Subcutaneous abdominal adipose tissue (tissue), 5 donors: ENCODE data around the gene CCDC60.

ENCODE experiments used
- H3K27ac ChIP-seq: one replicate; pipeline ENCODE4 v1.7.0; 2013; ENCODE audit warnings: low read depth, mild to moderate bottlenecking, inconsistent platforms, low read length, moderate library complexity
- H3K27me3 ChIP-seq, 5 donors: one replicate each; pipeline ENCODE4 v1.7.0; 2013; ENCODE audit warnings: low read length in 5 of 5, inconsistent platforms in 1 of 5; ENCODE audit not compliant: control insufficient read depth in 5 of 5, insufficient read depth in 4 of 5
- H3K36me3 ChIP-seq, 5 donors: one replicate each; pipeline ENCODE4 v1.7.0; 2013; ENCODE audit warnings: low read length in 5 of 5; ENCODE audit not compliant: control insufficient read depth in 5 of 5, insufficient read depth in 5 of 5
- H3K4me1 ChIP-seq, 5 donors: one replicate each; pipeline ENCODE4 v1.7.0; 2013; ENCODE audit warnings: low read length in 5 of 5, mild to moderate bottlenecking in 3 of 5, moderate library complexity in 1 of 5; ENCODE audit not compliant: control insufficient read depth in 5 of 5, insufficient read depth in 5 of 5
- H3K4me3 ChIP-seq, 5 donors: one replicate each; pipeline ENCODE4 v1.7.0; 2013; ENCODE audit warnings: low read length in 5 of 5, low read depth in 1 of 5
- H3K9ac ChIP-seq, 5 donors: one replicate each; pipeline ENCODE4 v1.7.0; 2013; ENCODE audit warnings: low read length in 5 of 5, mild to moderate bottlenecking in 4 of 5, moderate library complexity in 3 of 5
- H3K9me3 ChIP-seq, 5 donors: one replicate each; pipeline ENCODE4 v1.7.0; 2013; ENCODE audit warnings: low read length in 5 of 5; ENCODE audit not compliant: control insufficient read depth in 5 of 5
- donor health status: healthy.
- donor health status: healthy.
- donor health status: healthy.
- donor health status: healthy.
- donor health status: healthy.

The CCDC60 gene

GRCh38 chr12:119540476-119540875, 205.9 kb downstream of the CCDC60 start:
- no peak overlapping the region for H3K4me3 ChIP-seq
- H3K9me3 ChIP-seq = no peaks in the 10 kb centered on the region
- H3K36me3 ChIP-seq = no peaks in the 10 kb centered on the region
- no peak overlapping the region for H3K27ac ChIP-seq
- peaks cover 0 to 4% (median 0%) of the 10 kb centered on the region in 5 donors for H3K27me3 ChIP-seq
- H3K4me1 ChIP-seq = peaks cover 0 to 3% (median 0%) of the 10 kb centered on the region in 5 donors
- H3K9ac ChIP-seq = no peak overlapping the region

- peaks cover 0 to 3% (median 0%) of the 10 kb centered on the region in 5 donors for H3K4me1 ChIP-seq
- H3K36me3 ChIP-seq = no peaks in the 10 kb centered on the region
- H3K27me3 ChIP-seq = peaks cover 0 to 4% (median 3%) of the 10 kb centered on the region in 5 donors
- H3K4me3 ChIP-seq = no peak overlapping the region
- no peak overlapping the region for H3K9ac ChIP-seq
- H3K9me3 ChIP-seq = no peaks in the 10 kb centered on the region
- no peak overlapping the region for H3K27ac ChIP-seq
Observed at GRCh38 chr12:119544765-119545625, 210.5 kb downstream of the CCDC60 start.

GRCh38 chr12:119546340-119546739, 211.8 kb downstream of the CCDC60 start:
- H3K27me3 ChIP-seq = peaks cover 0 to 4% (median 0%) of the 10 kb centered on the region in 5 donors
- H3K9me3 ChIP-seq = no peaks in the 10 kb centered on the region
- no peak overlapping the region for H3K9ac ChIP-seq
- H3K4me3 ChIP-seq = no peak overlapping the region
- H3K4me1 ChIP-seq = peaks cover 0 to 3% (median 0%) of the 10 kb centered on the region in 5 donors
- H3K27ac ChIP-seq = no peak overlapping the region
- H3K36me3 ChIP-seq = no peaks in the 10 kb centered on the region

GRCh38 chr12:119547001-119547400, 212.5 kb downstream of the CCDC60 start:
- Histone ChIP-seq H3K9ac (no peak overlapping the region), H3K4me3 (no peak overlapping the region), H3K27ac (no peak overlapping the region), H3K27me3 (peaks cover 0 to 4% (median 0%) of the 10 kb centered on the region in 5 donors), H3K4me1 (peaks cover 0 to 3% (median 0%) of the 10 kb centered on the region in 5 donors), H3K9me3 (no peaks in the 10 kb centered on the region), H3K36me3 (no peaks in the 10 kb centered on the region)

- peaks cover 0 to 2% (median 0%) of the 10 kb centered on the region in 5 donors for H3K27me3 ChIP-seq
- no peaks in the 10 kb centered on the region for H3K36me3 ChIP-seq
- H3K4me3 ChIP-seq = no peak overlapping the region
- peaks cover 0 to 4% (median 0%) of the 10 kb centered on the region in 5 donors for H3K9me3 ChIP-seq
- no peak overlapping the region for H3K9ac ChIP-seq
- no peak overlapping the region for H3K27ac ChIP-seq
- H3K4me1 ChIP-seq = no peaks in the 10 kb centered on the region
Observed at GRCh38 chr12:119556854-119557253, 222.3 kb downstream of the CCDC60 start.

GRCh38 chr12:119565404-119565803, 230.9 kb downstream of the CCDC60 start:
- H3K4me3 ChIP-seq = no peak overlapping the region
- H3K27me3 ChIP-seq = no peaks in the 10 kb centered on the region
- H3K36me3 ChIP-seq = no peaks in the 10 kb centered on the region
- no peak overlapping the region for H3K9ac ChIP-seq
- H3K27ac ChIP-seq = no peak overlapping the region
- H3K9me3 ChIP-seq = no peaks in the 10 kb centered on the region
- no peaks in the 10 kb centered on the region for H3K4me1 ChIP-seq

- Histone ChIP-seq H3K36me3 (no peaks in the 10 kb centered on the region), H3K4me1 (peaks cover 0 to 8% (median 0%) of the 10 kb centered on the region in 5 donors), H3K9me3 (no peaks in the 10 kb centered on the region), H3K27me3 (no peaks in the 10 kb centered on the region), H3K27ac (no peak overlapping the region), H3K4me3 (no peak overlapping the region), H3K9ac (no peak overlapping the region)
Observed at GRCh38 chr12:119570771-119571170, 236.2 kb downstream of the CCDC60 start.

- peaks cover 0 to 2% (median 0%) of the 10 kb centered on the region in 5 donors for H3K27me3 ChIP-seq
- no peak overlapping the region for H3K9ac ChIP-seq
- no peak overlapping the region for H3K4me3 ChIP-seq
- no peaks in the 10 kb centered on the region for H3K36me3 ChIP-seq
- peaks cover 0 to 8% (median 0%) of the 10 kb centered on the region in 5 donors for H3K4me1 ChIP-seq
- H3K9me3 ChIP-seq = no peaks in the 10 kb centered on the region
- H3K27ac ChIP-seq = no peak overlapping the region
Observed at GRCh38 chr12:119573086-119573485, 238.6 kb downstream of the CCDC60 start.

GRCh38 chr12:119574255-119574654, 239.7 kb downstream of the CCDC60 start:
- H3K36me3 ChIP-seq = no peaks in the 10 kb centered on the region
- peaks cover 0 to 2% (median 0%) of the 10 kb centered on the region in 5 donors for H3K27me3 ChIP-seq
- peaks cover 0 to 8% (median 0%) of the 10 kb centered on the region in 5 donors for H3K4me1 ChIP-seq
- no peak overlapping the region for H3K27ac ChIP-seq
- H3K9ac ChIP-seq = no peak overlapping the region
- H3K4me3 ChIP-seq = no peak overlapping the region
- H3K9me3 ChIP-seq = no peaks in the 10 kb centered on the region

GRCh38 chr12:119576118-119576810, 241.7 kb downstream of the CCDC60 start:
- Histone ChIP-seq H3K9me3 (no peaks in the 10 kb centered on the region), H3K4me1 (peaks cover 0 to 8% (median 0%) of the 10 kb centered on the region in 5 donors), H3K36me3 (no peaks in the 10 kb centered on the region), H3K27ac (no peak overlapping the region), H3K9ac (no peak overlapping the region), H3K4me3 (no peak overlapping the region), H3K27me3 (peaks cover 0 to 2% (median 0%) of the 10 kb centered on the region in 5 donors)
